Prostate gland (tissue), 2 donors: Measurements from ENCODE around the gene SEC24B. TPM values are rescaled to one million over a fixed set of nuclear protein-coding genes. Genes with fewer than 3 reads are reported as not detected.

Experiments used
- DNase-seq: peaks from one replicate; pipeline ENCODE4 v3.0.0-alpha.2; 2019; ENCODE audit warnings: low spot score
- H3K27ac ChIP-seq, 2 donors: fragments of 200-600 bp; sonication (generic); 2 replicates each; pipeline ENCODE4 v1.5.1; 2017 to 2019
- H3K27me3 ChIP-seq: fragments of 200-600 bp; sonication (generic); replicated peaks from 2 replicates; pipeline ENCODE4 v1.5.1; 2019; ENCODE audit not compliant: insufficient read depth
- H3K36me3 ChIP-seq, 2 donors: fragments of 200-600 bp; sonication (generic); 1 replicate in 1 of 2; 2 replicates in 1 of 2; pipeline versions ENCODE4 v1.5.1 to v1.8.1; 2017 to 2019
- H3K4me1 ChIP-seq: fragments of 200-600 bp; sonication (generic); replicated peaks from 2 replicates; pipeline ENCODE4 v1.5.1; 2019
- H3K4me3 ChIP-seq, 2 donors: fragments of 200-600 bp; sonication (generic); 2 replicates each; pipeline ENCODE4 v1.5.1; 2017 to 2019
- H3K9me3 ChIP-seq: fragments of 200-600 bp; sonication (generic); 2 replicates; pipeline ENCODE4 v1.5.1; 2017
- POLR2A ChIP-seq: fragments of 450-650 bp; IDR thresholded peaks from one replicate; pipeline ENCODE4 v1.6.1; 2016; ENCODE audit warnings: antibody characterized with exemption, mild to moderate bottlenecking
- POLR2AphosphoS5 ChIP-seq: sonication (generic); formaldehyde crosslinking; IDR thresholded peaks from one replicate; pipeline ENCODE4 v1.6.1; 2017; ENCODE audit warnings: antibody characterized with exemption
- WGBS: methylation state at CpG from one replicate; pipeline ENCODE4 v1.1.5; 2018; 5-methylcytosine and 5-hydroxymethylcytosine counted together
- intact Hi-C: fragments of 100-400 bp; cut with DNase I; formaldehyde crosslinking; loops from one replicate; pipeline ENCODE4 v1.14.2; 2022
- total RNA-seq, 2 donors: library from RNA; depleted of rRNA; stranded (reverse); fragments of >200 nt; gene quantifications; one replicate each; pipeline ENCODE4 v1.1.0, GENCODE V29; 2016
- TF ChIP-seq, protein P1 (sequence below), 4 experiments: fragments of 200-600 bp in 2 of 4; fragments of 450-650 bp in 2 of 4; sonication (generic) in 2 of 4; IDR thresholded peaks; 1 replicate in 3 of 4; 2 replicates in 1 of 4; pipeline ENCODE4 v1.5.1; 2016 to 2019; ENCODE audit warnings: antibody characterized with exemption in 4 of 4, mild to moderate bottlenecking in 2 of 4, moderate library complexity in 2 of 4

Gene SEC24B
- total RNA-seq, 2 donors from 2014 or later = 27.6 to 44.1 TPM

GRCh38 chr4:109532182-109532581, 98.6 kb downstream of the SEC24B start:
- Histone ChIP-seq H3K4me3 (no peak overlapping the region), H3K27ac (no peak overlapping the region), H3K4me1 (no peaks in the 10 kb centered on the region), H3K9me3 (no peaks in the 10 kb centered on the region), H3K27me3 (no peaks in the 10 kb centered on the region), H3K36me3 (peaks cover 0 to 3% of the 10 kb centered on the region in 2 donors)
- DNase-seq = no peak
- intact Hi-C loops = no loop called here
- TF ChIP-seq, protein P1, sequence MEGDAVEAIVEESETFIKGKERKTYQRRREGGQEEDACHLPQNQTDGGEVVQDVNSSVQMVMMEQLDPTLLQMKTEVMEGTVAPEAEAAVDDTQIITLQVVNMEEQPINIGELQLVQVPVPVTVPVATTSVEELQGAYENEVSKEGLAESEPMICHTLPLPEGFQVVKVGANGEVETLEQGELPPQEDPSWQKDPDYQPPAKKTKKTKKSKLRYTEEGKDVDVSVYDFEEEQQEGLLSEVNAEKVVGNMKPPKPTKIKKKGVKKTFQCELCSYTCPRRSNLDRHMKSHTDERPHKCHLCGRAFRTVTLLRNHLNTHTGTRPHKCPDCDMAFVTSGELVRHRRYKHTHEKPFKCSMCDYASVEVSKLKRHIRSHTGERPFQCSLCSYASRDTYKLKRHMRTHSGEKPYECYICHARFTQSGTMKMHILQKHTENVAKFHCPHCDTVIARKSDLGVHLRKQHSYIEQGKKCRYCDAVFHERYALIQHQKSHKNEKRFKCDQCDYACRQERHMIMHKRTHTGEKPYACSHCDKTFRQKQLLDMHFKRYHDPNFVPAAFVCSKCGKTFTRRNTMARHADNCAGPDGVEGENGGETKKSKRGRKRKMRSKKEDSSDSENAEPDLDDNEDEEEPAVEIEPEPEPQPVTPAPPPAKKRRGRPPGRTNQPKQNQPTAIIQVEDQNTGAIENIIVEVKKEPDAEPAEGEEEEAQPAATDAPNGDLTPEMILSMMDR (IDR thresholded peaks at IDR 0.05) = no peak
- no peak for TF ChIP-seq POLR2AphosphoS5
- no peak for TF ChIP-seq POLR2A

DNA sequence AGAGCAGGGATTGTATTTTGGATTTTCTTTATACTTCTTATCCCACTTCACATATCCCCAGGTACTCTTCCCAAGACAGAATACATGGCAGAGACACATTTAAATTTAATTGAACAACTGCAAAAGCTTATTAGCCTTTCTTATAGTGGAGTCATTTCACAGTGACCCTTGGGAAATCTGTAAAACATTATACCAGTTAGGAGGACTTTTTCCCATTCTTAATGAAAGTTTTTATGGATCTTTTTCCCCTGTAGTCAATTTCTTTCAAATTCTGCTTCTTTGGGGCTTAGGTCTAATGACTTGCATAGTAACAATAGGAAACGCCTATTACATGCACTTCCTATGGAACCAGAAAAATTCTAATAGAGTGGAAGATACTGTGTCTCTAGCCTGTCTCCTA, 111.8 kb downstream of the SEC24B start:
- Histone ChIP-seq H3K27ac (no peak overlapping the region), H3K36me3 (no peaks in the 10 kb centered on the region), H3K4me1 (no peaks in the 10 kb centered on the region), H3K9me3 (no peaks in the 10 kb centered on the region), H3K4me3 (no peak overlapping the region), H3K27me3 (no peaks in the 10 kb centered on the region)
- WGBS = 96% methylated on average over 1 of the region's 1 CpG
- DNase-seq = no peak
- no peak for TF ChIP-seq POLR2AphosphoS5
- intact Hi-C loops = no loop called here

DNA sequence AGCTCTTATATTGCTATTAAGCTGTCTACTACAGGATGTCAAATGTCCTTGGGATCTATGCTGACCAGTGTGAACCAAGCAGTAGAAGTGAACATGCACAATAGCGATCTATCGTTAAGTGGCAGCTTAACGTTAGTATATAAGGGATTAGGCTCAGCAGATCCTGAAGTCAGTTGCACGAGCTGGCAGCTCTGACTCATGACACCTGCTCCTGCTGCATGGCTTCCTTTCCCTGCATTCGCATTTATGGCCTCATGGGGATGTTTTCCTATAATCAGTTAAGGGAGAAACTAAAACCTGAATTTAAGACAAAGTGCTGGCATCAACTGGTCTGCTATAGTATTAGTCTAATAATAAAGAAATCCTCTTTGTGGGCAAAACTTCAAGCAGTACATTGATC, 113.8 kb downstream of the SEC24B start:
- 90% methylated on average over 5 of the region's 5 CpGs for WGBS
- no peaks in the 10 kb centered on the region for H3K27me3 ChIP-seq
- H3K36me3 ChIP-seq = no peaks in the 10 kb centered on the region
- intact Hi-C loops = no loop called here
- H3K4me3 ChIP-seq = no peak overlapping the region
- no peaks in the 10 kb centered on the region for H3K4me1 ChIP-seq
- no peak for TF ChIP-seq POLR2A
- TF ChIP-seq, protein P1 (IDR thresholded peaks at IDR 0.05) = no peak
- no peak for TF ChIP-seq POLR2AphosphoS5
- no peak for DNase-seq
- H3K27ac ChIP-seq = no peak overlapping the region
- H3K9me3 ChIP-seq = no peaks in the 10 kb centered on the region

GRCh38 chr4:109548655-109549054, 115.0 kb downstream of the SEC24B start:
- Histone ChIP-seq H3K4me3 (no peak overlapping the region), H3K4me1 (no peaks in the 10 kb centered on the region), H3K36me3 (no peaks in the 10 kb centered on the region), H3K9me3 (no peaks in the 10 kb centered on the region), H3K27me3 (no peaks in the 10 kb centered on the region), H3K27ac (no peak overlapping the region)
- DNase-seq = no peak
- intact Hi-C loops = no loop called here
- TF ChIP-seq POLR2AphosphoS5 (no peak), POLR2A (no peak)
- TF ChIP-seq, protein P1 (IDR thresholded peaks at IDR 0.05) = no peak
- WGBS = 78% methylated on average over 2 of the region's 2 CpGs

DNA sequence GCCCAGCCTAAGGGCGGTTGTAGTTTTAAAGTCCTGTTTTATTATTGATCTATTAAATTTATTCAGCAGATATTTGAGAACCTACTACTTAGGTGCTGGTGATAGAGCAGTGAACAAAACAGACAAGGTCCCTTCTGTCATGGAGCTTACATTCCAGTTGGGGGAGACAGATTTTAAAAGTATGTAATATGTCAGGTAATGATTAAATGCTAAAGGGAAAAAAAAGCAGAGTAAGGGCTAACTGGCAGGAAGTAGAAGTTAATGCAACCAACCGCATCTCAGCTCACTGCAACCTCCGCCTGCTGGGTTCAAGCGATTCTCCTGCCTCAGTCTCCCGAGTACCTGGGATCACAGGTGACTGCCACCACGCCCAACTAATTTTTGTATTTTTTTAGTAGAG, 118.6 kb downstream of the SEC24B start:
- no peaks in the 10 kb centered on the region for H3K4me1 ChIP-seq
- H3K27ac ChIP-seq = no peak overlapping the region
- H3K9me3 ChIP-seq = no peaks in the 10 kb centered on the region
- 94% methylated on average over 6 of the region's 6 CpGs for WGBS
- intact Hi-C loops = no loop called here
- TF ChIP-seq, protein P1 (IDR thresholded peaks at IDR 0.05) = no peak
- no peak for TF ChIP-seq POLR2A
- no peak for TF ChIP-seq POLR2AphosphoS5
- H3K27me3 ChIP-seq = no peaks in the 10 kb centered on the region
- no peak for DNase-seq
- H3K36me3 ChIP-seq = no peaks in the 10 kb centered on the region
- H3K4me3 ChIP-seq = no peak overlapping the region
